Measurements from ENCODE around the gene LHFPL3.

LHFPL3 gene

DNA sequence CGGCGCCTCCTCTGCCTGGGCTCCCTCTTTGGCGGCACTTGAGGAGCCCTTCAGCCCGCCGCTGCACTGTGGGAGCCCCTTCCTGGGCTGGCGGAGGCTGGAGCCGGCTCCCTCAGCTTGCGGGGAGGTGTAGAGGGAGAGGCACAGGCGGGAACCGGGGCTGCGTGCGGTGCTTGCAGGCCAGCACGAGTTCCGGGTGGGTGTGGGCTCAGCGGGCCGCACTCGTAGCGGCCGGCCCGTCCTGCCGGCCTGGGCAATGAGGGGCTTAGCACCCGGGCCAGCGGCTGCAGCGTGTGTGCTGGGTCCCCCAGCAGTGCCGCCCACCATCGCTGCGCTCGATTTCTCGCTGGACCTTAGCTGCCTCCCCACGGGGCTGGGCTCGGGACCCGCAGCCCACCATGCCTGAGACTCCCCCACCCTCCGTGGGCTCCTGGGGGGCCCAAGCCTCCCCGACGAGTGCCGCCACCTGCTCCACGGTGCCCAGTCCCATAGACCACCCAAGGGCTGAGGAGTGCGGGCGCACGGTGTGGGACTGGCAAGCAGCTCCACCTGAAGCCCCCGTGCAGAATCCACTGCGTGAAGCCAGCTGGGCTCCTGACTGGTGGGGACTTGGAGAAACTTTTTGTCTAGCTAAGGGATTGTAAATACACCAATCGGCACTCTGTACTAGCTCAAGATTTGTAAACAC lies 611.8 kb downstream of the LHFPL3 start:
- H3K4me1 Mint-ChIP-seq, result peaks cover 59% of the 10 kb centered on the region
- peaks cover 22% of the 10 kb centered on the region for H3K9me3 Mint-ChIP-seq
- H3K4me3 Mint-ChIP-seq, result no peak overlapping the region

GRCh38 chr7:104943502-104944343 lies 615.3 kb downstream of the LHFPL3 start:
- TF ChIP-seq, protein P1, sequence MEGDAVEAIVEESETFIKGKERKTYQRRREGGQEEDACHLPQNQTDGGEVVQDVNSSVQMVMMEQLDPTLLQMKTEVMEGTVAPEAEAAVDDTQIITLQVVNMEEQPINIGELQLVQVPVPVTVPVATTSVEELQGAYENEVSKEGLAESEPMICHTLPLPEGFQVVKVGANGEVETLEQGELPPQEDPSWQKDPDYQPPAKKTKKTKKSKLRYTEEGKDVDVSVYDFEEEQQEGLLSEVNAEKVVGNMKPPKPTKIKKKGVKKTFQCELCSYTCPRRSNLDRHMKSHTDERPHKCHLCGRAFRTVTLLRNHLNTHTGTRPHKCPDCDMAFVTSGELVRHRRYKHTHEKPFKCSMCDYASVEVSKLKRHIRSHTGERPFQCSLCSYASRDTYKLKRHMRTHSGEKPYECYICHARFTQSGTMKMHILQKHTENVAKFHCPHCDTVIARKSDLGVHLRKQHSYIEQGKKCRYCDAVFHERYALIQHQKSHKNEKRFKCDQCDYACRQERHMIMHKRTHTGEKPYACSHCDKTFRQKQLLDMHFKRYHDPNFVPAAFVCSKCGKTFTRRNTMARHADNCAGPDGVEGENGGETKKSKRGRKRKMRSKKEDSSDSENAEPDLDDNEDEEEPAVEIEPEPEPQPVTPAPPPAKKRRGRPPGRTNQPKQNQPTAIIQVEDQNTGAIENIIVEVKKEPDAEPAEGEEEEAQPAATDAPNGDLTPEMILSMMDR (IDR thresholded peaks at IDR 0.05), result no peak
- Mint-ChIP-seq H3K9me3 (peaks cover 22% of the 10 kb centered on the region), H3K4me1 (peaks cover 51% of the 10 kb centered on the region), H3K4me3 (peak overlapping the region; percentile 62), H3K36me3 (ENCODE audit: low read depth) (peaks cover 11% of the 10 kb centered on the region), H3K27ac (peak overlapping the region; percentile 99), H3K27me3 (ENCODE audit: low read depth, poor library complexity) (no peaks in the 10 kb centered on the region)
- no peak for DNase-seq

More for the DNA sequence above, 611.8 kb downstream of the LHFPL3 start:
- Mint-ChIP-seq H3K36me3 (ENCODE audit: low read depth) (peaks cover 11% of the 10 kb centered on the region), H3K27me3 (ENCODE audit: low read depth, poor library complexity) (peaks cover 3% of the 10 kb centered on the region), H3K27ac (peak overlapping the region; percentile 98)
- no peak for DNase-seq
- TF ChIP-seq, protein P1 (IDR thresholded peaks at IDR 0.05), result no peak

GRCh38 chr7:104945599-104945956 lies 617.2 kb downstream of the LHFPL3 start:
- Mint-ChIP-seq H3K9me3 (peaks cover 18% of the 10 kb centered on the region), H3K27me3 (ENCODE audit: low read depth, poor library complexity) (no peaks in the 10 kb centered on the region), H3K27ac (peak overlapping the region; percentile 99), H3K4me1 (peaks cover 41% of the 10 kb centered on the region), H3K4me3 (no peak overlapping the region), H3K36me3 (ENCODE audit: low read depth) (peaks cover 11% of the 10 kb centered on the region)
- no peak for DNase-seq
- TF ChIP-seq, protein P1 (IDR thresholded peaks at IDR 0.05), result no peak

- DNase-seq, result no peak
- Mint-ChIP-seq H3K4me3 (no peak overlapping the region), H3K27me3 (ENCODE audit: low read depth, poor library complexity) (no peaks in the 10 kb centered on the region), H3K27ac (no peak overlapping the region), H3K9me3 (peaks cover 18% of the 10 kb centered on the region), H3K36me3 (ENCODE audit: low read depth) (peaks cover 5% of the 10 kb centered on the region), H3K4me1 (peaks cover 41% of the 10 kb centered on the region)
- TF ChIP-seq, protein P1 (IDR thresholded peaks at IDR 0.05), result no peak
Measured at GRCh38 chr7:104946338-104946737, 617.9 kb downstream of the LHFPL3 start.

- DNase-seq, result no peak
- Mint-ChIP-seq H3K36me3 (ENCODE audit: low read depth) (no peaks in the 10 kb centered on the region), H3K4me3 (no peak overlapping the region), H3K27me3 (ENCODE audit: low read depth, poor library complexity) (no peaks in the 10 kb centered on the region), H3K9me3 (peaks cover 12% of the 10 kb centered on the region), H3K4me1 (peaks cover 22% of the 10 kb centered on the region), H3K27ac (no peak overlapping the region)
- TF ChIP-seq, protein P1 (IDR thresholded peaks at IDR 0.05), result no peak
Measured at GRCh38 chr7:104950006-104950405, 621.6 kb downstream of the LHFPL3 start.
